ENCODE results near the gene SETD1B. TPM values are rescaled to one million over a fixed set of nuclear protein-coding genes. Genes with fewer than 3 reads are reported as not detected.

The SETD1B gene
- total RNA-seq, 1 experiment from 2014 or later: 40.4 TPM

DNA sequence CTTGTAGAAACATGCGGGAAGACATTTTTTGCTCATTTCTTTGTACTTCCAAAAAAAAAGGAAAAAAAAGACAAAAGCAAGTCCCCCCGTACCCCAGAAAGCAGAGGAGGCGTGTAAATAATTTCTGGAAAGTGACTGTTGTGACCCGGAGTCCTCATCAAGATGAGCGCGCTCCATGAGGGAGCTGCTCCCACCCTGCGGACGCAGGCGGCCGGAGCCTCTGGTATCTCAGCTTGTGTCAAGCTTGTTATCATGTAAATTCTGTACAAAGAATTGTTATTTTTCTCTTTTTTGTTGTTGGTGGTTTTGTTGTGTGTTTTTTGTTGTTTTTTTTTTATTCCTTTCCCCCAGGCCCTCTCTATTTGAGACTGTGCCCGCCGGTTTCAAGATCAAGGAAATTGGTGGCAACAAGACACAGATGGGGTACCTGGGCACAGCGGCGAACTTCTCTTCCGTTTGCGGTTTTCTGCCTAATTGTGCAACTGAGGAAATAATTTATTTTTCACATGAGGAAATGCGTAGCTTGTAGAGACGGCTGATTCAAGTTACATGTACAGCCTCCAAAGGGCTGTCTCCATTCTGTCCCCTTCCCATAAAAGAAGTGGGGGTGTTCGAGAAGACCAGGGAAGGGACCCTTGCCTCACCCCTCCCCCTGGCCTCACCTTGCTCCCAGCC is 27.9 kb downstream of the SETD1B start:
- Histone ChIP-seq H4K91ac (ENCODE audit: insufficient read length, low read depth, low read length) (no peak overlapping the region), H3K14ac (ENCODE audit: insufficient read depth, low read length) (no peak overlapping the region), H4K20me1 (ENCODE audit: control insufficient read depth, insufficient read depth, insufficient read length) (no peaks in the 10 kb centered on the region), H4K5ac (ENCODE audit: insufficient read length, low read depth, low read length) (no peak overlapping the region), H2BK15ac (ENCODE audit: low read depth, low read length) (no peak overlapping the region), H3K4me2 (ENCODE audit: insufficient read depth, insufficient read length, low read length) (no peak overlapping the region), H3K4ac (ENCODE audit: low read depth, low read length) (no peak overlapping the region), H3K9ac (ENCODE audit: extremely low read depth, insufficient read length, low read length) (no peak overlapping the region), H3K4me1 (ENCODE audit: insufficient read depth, low read length) (no peaks in the 10 kb centered on the region), H2AFZ (ENCODE audit: low read length) (no peak overlapping the region), H2BK5ac (ENCODE audit: insufficient read length, low read length) (no peak overlapping the region), H3K79me2 (ENCODE audit: insufficient read depth, low read length) (no peaks in the 10 kb centered on the region), H3K23ac (ENCODE audit: insufficient read length, low read depth, low read length) (no peak overlapping the region), H4K8ac (replicated peaks; ENCODE audit: insufficient read length, low read depth, low read length) (no peak overlapping the region), H3K18ac (ENCODE audit: insufficient read length, low read depth, low read length) (no peak overlapping the region), H3K79me1 (ENCODE audit: insufficient read depth, low read depth, low read length, poor library complexity, severe bottlenecking) (no peaks in the 10 kb centered on the region), H2BK12ac (ENCODE audit: insufficient read length, low read depth, low read length) (no peak overlapping the region), H3K27me3 (ENCODE audit: insufficient read depth, low read length) (no peaks in the 10 kb centered on the region), H2BK120ac (ENCODE audit: low read depth, low read length, poor library complexity, severe bottlenecking) (no peak overlapping the region), H3K23me2 (ENCODE audit: insufficient read length, low read depth, low read length, poor library complexity, severe bottlenecking) (no peaks in the 10 kb centered on the region), H3K27ac (ENCODE audit: insufficient read length, low read depth, low read length) (no peak overlapping the region), H3K56ac (ENCODE audit: insufficient read length, low read depth, low read length) (no peak overlapping the region), H3K9me3 (ENCODE audit: control insufficient read depth, low read depth, low read length) (no peaks in the 10 kb centered on the region), H2AK5ac (ENCODE audit: insufficient read length, low read length) (no peak overlapping the region), H3T11ph (ENCODE audit: low read length) (no peak overlapping the region), H2BK20ac (ENCODE audit: low read depth, low read length, poor library complexity, severe bottlenecking) (no peak overlapping the region)
- peak; percentile 21 for DNase-seq
- TF ChIP-seq, protein P1, sequence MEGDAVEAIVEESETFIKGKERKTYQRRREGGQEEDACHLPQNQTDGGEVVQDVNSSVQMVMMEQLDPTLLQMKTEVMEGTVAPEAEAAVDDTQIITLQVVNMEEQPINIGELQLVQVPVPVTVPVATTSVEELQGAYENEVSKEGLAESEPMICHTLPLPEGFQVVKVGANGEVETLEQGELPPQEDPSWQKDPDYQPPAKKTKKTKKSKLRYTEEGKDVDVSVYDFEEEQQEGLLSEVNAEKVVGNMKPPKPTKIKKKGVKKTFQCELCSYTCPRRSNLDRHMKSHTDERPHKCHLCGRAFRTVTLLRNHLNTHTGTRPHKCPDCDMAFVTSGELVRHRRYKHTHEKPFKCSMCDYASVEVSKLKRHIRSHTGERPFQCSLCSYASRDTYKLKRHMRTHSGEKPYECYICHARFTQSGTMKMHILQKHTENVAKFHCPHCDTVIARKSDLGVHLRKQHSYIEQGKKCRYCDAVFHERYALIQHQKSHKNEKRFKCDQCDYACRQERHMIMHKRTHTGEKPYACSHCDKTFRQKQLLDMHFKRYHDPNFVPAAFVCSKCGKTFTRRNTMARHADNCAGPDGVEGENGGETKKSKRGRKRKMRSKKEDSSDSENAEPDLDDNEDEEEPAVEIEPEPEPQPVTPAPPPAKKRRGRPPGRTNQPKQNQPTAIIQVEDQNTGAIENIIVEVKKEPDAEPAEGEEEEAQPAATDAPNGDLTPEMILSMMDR (conservative IDR thresholded peaks at IDR 0.05): no peak
- H3K9me3 Mint-ChIP-seq: no peaks in the 10 kb centered on the region; a peak in 1 of 5 replicates
- peak overlapping the region in 2 of 3 experiments; percentile 44 to 90; a peak in 3 of 7 replicates for H3K27ac Mint-ChIP-seq
- no peak overlapping the region for H3K4me3 Mint-ChIP-seq
- H3K27me3 Mint-ChIP-seq (ENCODE audit: low read depth): peaks cover 2% of the 10 kb centered on the region; the same call in 1 of the 2 replicates
- peaks cover 0 to 8% of the 10 kb centered on the region in 2 experiments; a peak in 1 of 4 replicates for H3K4me1 Mint-ChIP-seq
- peaks cover 22 to 54% (median 52%) of the 10 kb centered on the region in 3 experiments; a peak in 6 of 7 replicates for H3K36me3 Mint-ChIP-seq (ENCODE audit: insufficient read depth in 1 of 3, low read depth in 3 of 3)
- no CpG with 5 or more reads among the region's 19 CpGs for WGBS (ENCODE audit: extremely low coverage, insufficient read length, low lambda C conversion rate)

Measured in H9 (cell line).